ENCODE results near the gene CAST. TPM values are rescaled to one million over a fixed set of nuclear protein-coding genes. Genes with fewer than 3 reads are reported as not detected.

Gene CAST
- total and polyA plus RNA-seq, 2 donors (not counting 1 experiment from before 2014, with no cell fraction given) = 41.0 to 231 TPM

DNA sequence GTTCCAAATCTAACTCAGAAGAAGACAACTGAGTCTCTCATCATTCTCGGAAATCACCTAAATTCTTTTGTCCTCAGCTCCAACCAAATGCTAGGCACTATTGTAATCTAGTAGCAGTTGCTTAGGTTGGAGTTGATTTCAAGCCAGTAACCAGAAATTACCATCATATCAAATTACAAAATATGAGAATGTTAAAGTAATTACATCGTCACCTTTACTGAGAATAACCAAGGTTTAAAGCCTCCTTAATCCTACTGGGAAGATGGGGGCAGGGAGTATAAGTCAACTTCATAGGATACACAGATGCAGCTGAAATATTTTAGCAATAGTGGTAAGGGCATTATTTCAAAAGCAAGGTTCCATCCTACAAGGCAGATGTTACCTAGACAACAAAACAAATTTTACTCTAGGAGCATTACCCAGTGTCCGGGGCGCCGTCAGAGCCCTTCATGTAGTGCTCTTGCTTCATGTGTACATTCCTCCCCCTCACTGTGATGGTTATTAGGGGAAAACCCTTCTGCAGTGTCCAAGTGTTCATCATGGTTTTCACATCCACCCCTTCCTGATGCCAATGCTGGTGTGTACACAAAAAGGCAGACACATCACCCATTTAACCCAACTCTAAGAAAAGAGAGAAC, 126.1 kb downstream of the CAST start:
- ChIA-PET POLR2A (no interaction called here), CTCF (no interaction called here)
- H3K4me3 Mint-ChIP-seq = no peak overlapping the region
- TF ChIP-seq, protein P1, sequence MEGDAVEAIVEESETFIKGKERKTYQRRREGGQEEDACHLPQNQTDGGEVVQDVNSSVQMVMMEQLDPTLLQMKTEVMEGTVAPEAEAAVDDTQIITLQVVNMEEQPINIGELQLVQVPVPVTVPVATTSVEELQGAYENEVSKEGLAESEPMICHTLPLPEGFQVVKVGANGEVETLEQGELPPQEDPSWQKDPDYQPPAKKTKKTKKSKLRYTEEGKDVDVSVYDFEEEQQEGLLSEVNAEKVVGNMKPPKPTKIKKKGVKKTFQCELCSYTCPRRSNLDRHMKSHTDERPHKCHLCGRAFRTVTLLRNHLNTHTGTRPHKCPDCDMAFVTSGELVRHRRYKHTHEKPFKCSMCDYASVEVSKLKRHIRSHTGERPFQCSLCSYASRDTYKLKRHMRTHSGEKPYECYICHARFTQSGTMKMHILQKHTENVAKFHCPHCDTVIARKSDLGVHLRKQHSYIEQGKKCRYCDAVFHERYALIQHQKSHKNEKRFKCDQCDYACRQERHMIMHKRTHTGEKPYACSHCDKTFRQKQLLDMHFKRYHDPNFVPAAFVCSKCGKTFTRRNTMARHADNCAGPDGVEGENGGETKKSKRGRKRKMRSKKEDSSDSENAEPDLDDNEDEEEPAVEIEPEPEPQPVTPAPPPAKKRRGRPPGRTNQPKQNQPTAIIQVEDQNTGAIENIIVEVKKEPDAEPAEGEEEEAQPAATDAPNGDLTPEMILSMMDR (IDR thresholded peaks at IDR 0.05) = no peak
- no peak for TF ChIP-seq EZH2 (IDR thresholded peaks at IDR 0.05; ENCODE audit: borderline replicate concordance, insufficient read depth, low read depth, low read length, poor library complexity, severe bottlenecking)
- Histone ChIP-seq H2AFZ (ENCODE audit: insufficient read depth, low read depth, low read length, poor library complexity, severe bottlenecking) (no peak overlapping the region), H3K27ac (ENCODE audit: low read length in 2 of 2) (no peak overlapping the region), H4K20me1 (ENCODE audit: control insufficient read depth, insufficient read depth, low read length, poor library complexity, severe bottlenecking) (no peaks in the 10 kb centered on the region), H3K27me3 (replicated peaks in 1 of 4; ENCODE audit: control extremely low read depth in 1 of 4, control insufficient read depth in 3 of 4, insufficient read depth in 4 of 4, low read length in 3 of 4) (no peaks in the 10 kb centered on the region), H3K4me1 (ENCODE audit: control insufficient read depth in 2 of 2, insufficient read depth in 2 of 2, low read length in 2 of 2) (no peaks in the 10 kb centered on the region), H3K9ac (ENCODE audit: low read length) (no peak overlapping the region), H3K36me3 (replicated peaks in 1 of 2; ENCODE audit: control extremely low read depth in 1 of 2, control insufficient read depth in 1 of 2, extremely low read depth in 1 of 2, insufficient read depth in 2 of 2, low read length in 1 of 2) (peaks cover 1 to 81% of the 10 kb centered on the region in 2 experiments), H3K79me2 (ENCODE audit: control insufficient read depth, insufficient read depth, low read length) (no peaks in the 10 kb centered on the region), H3K4me3 (ENCODE audit: control extremely low read depth in 1 of 5, extremely low read depth in 1 of 5, insufficient read depth in 1 of 5, low read depth in 2 of 5, low read length in 4 of 5) (no peak overlapping the region), H3K4me2 (replicated peaks; ENCODE audit: low read depth, low read length, poor library complexity, severe bottlenecking) (no peak overlapping the region), H3K9me3 (ENCODE audit: control extremely low read depth in 1 of 3, control insufficient read depth in 2 of 3, insufficient read depth in 1 of 3, low read length in 2 of 3) (no peaks in the 10 kb centered on the region)
- no peak for DNase-seq
- H3K27me3 Mint-ChIP-seq = no peaks in the 10 kb centered on the region
- no peak for ATAC-seq (ENCODE audit: low read depth)
- H3K4me1 Mint-ChIP-seq = no peaks in the 10 kb centered on the region
- H3K27ac Mint-ChIP-seq = no peak overlapping the region
- no CpG with 5 or more reads among the region's 5 CpGs for WGBS (ENCODE audit: insufficient coverage)
- no peaks in the 10 kb centered on the region for H3K9me3 Mint-ChIP-seq (ENCODE audit: insufficient read depth)
- intact Hi-C loops (cut with micrococcal nuclease) = no loop called here

DNA sequence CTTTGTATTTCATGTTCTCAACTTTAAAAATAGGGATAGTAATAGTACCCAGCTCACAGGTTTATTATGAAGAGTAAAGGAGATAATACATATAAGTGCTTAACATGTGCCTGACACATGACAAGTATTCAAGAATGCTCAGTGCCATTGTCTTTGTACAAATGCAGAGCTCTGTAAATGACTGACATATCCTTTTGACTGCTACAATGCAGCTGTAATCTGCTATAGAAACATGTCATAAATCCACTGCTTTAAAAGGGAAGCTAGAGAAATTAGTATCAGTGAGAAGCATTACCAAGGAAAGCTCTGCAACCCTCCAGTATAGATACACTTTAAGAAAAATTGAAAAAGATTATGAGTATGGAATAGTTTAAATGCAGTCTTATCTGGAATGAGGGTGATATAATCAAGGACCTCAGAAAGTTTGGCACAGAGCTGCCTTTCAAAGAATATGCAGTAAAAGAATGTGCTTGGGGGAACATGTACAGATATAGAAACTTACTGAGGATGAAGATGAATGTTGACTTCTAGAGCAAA, 127.7 kb downstream of the CAST start:
- ChIA-PET POLR2A (no interaction called here), CTCF (interaction anchor here (0.6 to 1.3 kb wide), 3 partner anchors 21 to 1788 kb away, joined by 3 read pairs; no protein-coding TSS in a partner anchor)
- Histone ChIP-seq H3K27ac (ENCODE audit: low read length in 2 of 2) (no peak overlapping the region), H3K4me2 (replicated peaks; ENCODE audit: low read depth, low read length, poor library complexity, severe bottlenecking) (no peak overlapping the region), H3K27me3 (replicated peaks in 1 of 4; ENCODE audit: control extremely low read depth in 1 of 4, control insufficient read depth in 3 of 4, insufficient read depth in 4 of 4, low read length in 3 of 4) (no peaks in the 10 kb centered on the region), H3K9ac (ENCODE audit: low read length) (no peak overlapping the region), H3K36me3 (replicated peaks in 1 of 2; ENCODE audit: control extremely low read depth in 1 of 2, control insufficient read depth in 1 of 2, extremely low read depth in 1 of 2, insufficient read depth in 2 of 2, low read length in 1 of 2) (peaks cover 1 to 84% of the 10 kb centered on the region in 2 experiments), H3K79me2 (ENCODE audit: control insufficient read depth, insufficient read depth, low read length) (no peaks in the 10 kb centered on the region), H3K9me3 (ENCODE audit: control extremely low read depth in 1 of 3, control insufficient read depth in 2 of 3, insufficient read depth in 1 of 3, low read length in 2 of 3) (no peaks in the 10 kb centered on the region), H2AFZ (ENCODE audit: insufficient read depth, low read depth, low read length, poor library complexity, severe bottlenecking) (no peak overlapping the region), H3K4me3 (ENCODE audit: control extremely low read depth in 1 of 5, extremely low read depth in 1 of 5, insufficient read depth in 1 of 5, low read depth in 2 of 5, low read length in 4 of 5) (no peak overlapping the region), H3K4me1 (ENCODE audit: control insufficient read depth in 2 of 2, insufficient read depth in 2 of 2, low read length in 2 of 2) (no peaks in the 10 kb centered on the region), H4K20me1 (ENCODE audit: control insufficient read depth, insufficient read depth, low read length, poor library complexity, severe bottlenecking) (no peaks in the 10 kb centered on the region)
- no peak overlapping the region for H3K27ac Mint-ChIP-seq
- DNase-seq (no peak), ATAC-seq (ENCODE audit: low read depth) (no peak)
- no peaks in the 10 kb centered on the region for H3K27me3 Mint-ChIP-seq
- intact Hi-C loops (cut with micrococcal nuclease) = no loop called here
- no peak overlapping the region for H3K4me3 Mint-ChIP-seq
- TF ChIP-seq, protein P1 (IDR thresholded peaks at IDR 0.05) = no peak
- TF ChIP-seq EZH2 (IDR thresholded peaks at IDR 0.05; ENCODE audit: borderline replicate concordance, insufficient read depth, low read depth, low read length, poor library complexity, severe bottlenecking) = no peak
- H3K4me1 Mint-ChIP-seq = no peaks in the 10 kb centered on the region
- no peaks in the 10 kb centered on the region for H3K9me3 Mint-ChIP-seq (ENCODE audit: insufficient read depth)
